Measurements from ENCODE around the gene IFI6.
"Not testable (repeated sequence)": the region's sequence is repeated elsewhere in the genome, so short reads cannot be mapped to it uniquely, and the experiment has no call there.

- not testable (repeated sequence) for TF ChIP-seq YY1 (IDR thresholded peaks at IDR 0.05; ENCODE audit: insufficient read depth, insufficient read length); ZNF274 (IDR thresholded peaks at IDR 0.05; ENCODE audit: low read depth, low read length)
These were observed 24.8 kb upstream of the IFI6 start for GRCh38 chr1:27696835-27697234.

All from NT2/D1 (cell line).